WI38 (cell line): Measurements from ENCODE around the gene GPC3.

Source experiments
- H3K4me3 ChIP-seq: 2 replicates; pipeline ENCODE4 v1.5.1; 2011; ENCODE audit warnings: low read depth, mild to moderate bottlenecking, control low read depth, low read length
- CTCF ChIP-seq: IDR thresholded peaks from 2 replicates; pipeline ENCODE4 v1.5.1; 2012; ENCODE audit warnings: low read depth, mild to moderate bottlenecking, control low read depth, low read length

GPC3 gene

GRCh38 chrX:133953785-133954355 lies 31.5 kb downstream of the GPC3 start:
- H3K4me3 ChIP-seq, result no peak overlapping the region
- no peak for TF ChIP-seq CTCF

GRCh38 chrX:133953078-133953477 lies 32.3 kb downstream of the GPC3 start:
- no peak for TF ChIP-seq CTCF
- no peak overlapping the region for H3K4me3 ChIP-seq

GRCh38 chrX:133951098-133951497 lies 34.3 kb downstream of the GPC3 start:
- TF ChIP-seq CTCF, result no peak
- H3K4me3 ChIP-seq, result no peak overlapping the region

- TF ChIP-seq CTCF, result no peak
- no peak overlapping the region for H3K4me3 ChIP-seq
These were observed 35.2 kb downstream of the GPC3 start for GRCh38 chrX:133950214-133950613.

GRCh38 chrX:133948895-133949294 lies 36.5 kb downstream of the GPC3 start:
- H3K4me3 ChIP-seq, result no peak overlapping the region
- TF ChIP-seq CTCF, result no peak

GRCh38 chrX:133947996-133948395 lies 37.4 kb downstream of the GPC3 start:
- H3K4me3 ChIP-seq, result no peak overlapping the region
- no peak for TF ChIP-seq CTCF

GRCh38 chrX:133947022-133947421 lies 38.4 kb downstream of the GPC3 start:
- H3K4me3 ChIP-seq, result no peak overlapping the region
- no peak for TF ChIP-seq CTCF
